WTC11 (cell line): ENCODE results near the gene TPK1. TPM values are rescaled to one million over a fixed set of nuclear protein-coding genes. Genes with fewer than 3 reads are reported as not detected.
A peak's percentile ranks its signal among the peaks of the same experiment; 100 is the strongest.

ENCODE experiments used
- ATAC-seq: fragments of 200-7000 bp; cut with Tn5 transposase; 2 replicates; pipeline ENCODE4 v1.10.0; 2021; ENCODE audit warnings: mild to moderate bottlenecking, moderate library complexity
- CTCF ChIA-PET: fragments of 300-600 bp; sonication (Branson Sonifier 250); formaldehyde crosslinking; loops from one replicate; lab custom pipeline; 2021; ENCODE audit warnings: antibody characterized with exemption; lab: Charles Lee
- POLR2A ChIA-PET: fragments of 350-600 bp; sonication (Branson Sonifier 250); formaldehyde crosslinking; loops from one replicate; lab custom pipeline; 2021; ENCODE audit warnings: antibody characterized with exemption; lab: Charles Lee
- DNase-seq: peaks from one replicate; pipeline ENCODE4 v3.0.0; 2021; ENCODE audit warnings: low spot score
- H3K27ac Mint-ChIP-seq: 2 replicates; pipeline ENCODE4 v1.8.0; 2021; ENCODE audit warnings: mixed read lengths
- H3K27me3 Mint-ChIP-seq: 2 replicates; pipeline ENCODE4 v1.8.0; 2021; ENCODE audit warnings: low read depth, mild to moderate bottlenecking, moderate library complexity, mixed read lengths
- H3K36me3 Mint-ChIP-seq: 2 replicates; pipeline ENCODE4 v1.8.0; 2021; ENCODE audit warnings: mixed read lengths
- H3K4me1 Mint-ChIP-seq: 2 replicates; pipeline ENCODE4 v1.8.0; 2022; ENCODE audit warnings: mixed read lengths
- H3K4me3 Mint-ChIP-seq: 2 replicates; pipeline ENCODE4 v1.8.0; 2021; ENCODE audit warnings: mild to moderate bottlenecking, moderate library complexity, mixed read lengths
- H3K9me3 Mint-ChIP-seq: 2 replicates; pipeline ENCODE4 v1.8.0; 2021; ENCODE audit warnings: mixed read lengths
- ATF1 ChIP-seq: sonication (generic); formaldehyde crosslinking; IDR thresholded peaks from 2 replicates; pipeline ENCODE4 v1.8.1; 2023; ENCODE audit warnings: mild to moderate bottlenecking, moderate library complexity, missing genetic modification reagents
- ATF3 ChIP-seq: sonication (generic); formaldehyde crosslinking; conservative IDR thresholded peaks from 2 replicates; pipeline ENCODE4 v1.8.1; 2022; ENCODE audit warnings: mild to moderate bottlenecking, missing genetic modification reagents
- E2F1 ChIP-seq: sonication (generic); formaldehyde crosslinking; IDR thresholded peaks from 2 replicates; pipeline ENCODE4 v1.8.0; 2022; ENCODE audit warnings: mild to moderate bottlenecking, missing genetic modification reagents
- E2F4 ChIP-seq: sonication (generic); formaldehyde crosslinking; IDR thresholded peaks from 2 replicates; pipeline ENCODE4 v1.8.1; 2022; ENCODE audit warnings: low read depth, mild to moderate bottlenecking, moderate library complexity, missing genetic modification reagents, borderline replicate concordance
- ELF4 ChIP-seq: sonication (generic); formaldehyde crosslinking; IDR thresholded peaks from 2 replicates; pipeline ENCODE4 v1.8.1; 2022; ENCODE audit warnings: low read depth, mild to moderate bottlenecking, moderate library complexity, missing genetic modification reagents
- ERG ChIP-seq: fragments of 250-450 bp; sonication (Bioruptor Pico); IDR thresholded peaks from 2 replicates; pipeline ENCODE4 v1.8.0; 2021; ENCODE audit warnings: mild to moderate bottlenecking
- ESRRA ChIP-seq: sonication (generic); formaldehyde crosslinking; IDR thresholded peaks from 2 replicates; pipeline ENCODE4 v1.8.1; 2022; ENCODE audit warnings: mild to moderate bottlenecking, missing genetic modification reagents, borderline replicate concordance
- FOXJ3 ChIP-seq: sonication (generic); formaldehyde crosslinking; IDR thresholded peaks from 2 replicates; pipeline ENCODE4 v1.9.0; 2021; ENCODE audit warnings: missing genetic modification reagents, mild to moderate bottlenecking, borderline replicate concordance
- GABPB1 ChIP-seq: sonication (generic); formaldehyde crosslinking; IDR thresholded peaks from 2 replicates; pipeline ENCODE4 v1.8.1; 2023; ENCODE audit warnings: mild to moderate bottlenecking, missing genetic modification reagents
- GTF2I ChIP-seq: fragments of 250-450 bp; sonication (Bioruptor Pico); conservative IDR thresholded peaks from 2 replicates; pipeline ENCODE4 v1.4.0; 2021; ENCODE audit warnings: mild to moderate bottlenecking
- JAZF1 ChIP-seq: fragments of 250-450 bp; sonication (Bioruptor Pico); IDR thresholded peaks from 2 replicates; pipeline ENCODE4 v1.9.0; 2021; ENCODE audit warnings: moderate library complexity, mild to moderate bottlenecking, inconsistent platforms
- MAX ChIP-seq: sonication (generic); formaldehyde crosslinking; IDR thresholded peaks from 2 replicates; pipeline ENCODE4 v1.8.0; 2022; ENCODE audit warnings: mild to moderate bottlenecking, missing genetic modification reagents
- MLX ChIP-seq: sonication (generic); formaldehyde crosslinking; IDR thresholded peaks from 2 replicates; pipeline ENCODE4 v1.8.1; 2023; ENCODE audit warnings: mild to moderate bottlenecking, missing genetic modification reagents, moderate library complexity
- NFE2L1 ChIP-seq: sonication (generic); formaldehyde crosslinking; IDR thresholded peaks from 2 replicates; pipeline ENCODE4 v1.8.1; 2023; ENCODE audit warnings: missing genetic modification reagents
- NR2C2 ChIP-seq: sonication (generic); formaldehyde crosslinking; IDR thresholded peaks from 2 replicates; pipeline ENCODE4 v1.8.0; 2022; ENCODE audit warnings: mild to moderate bottlenecking, missing genetic modification reagents
- OVOL2 ChIP-seq: fragments of 250-450 bp; sonication (Bioruptor Pico); IDR thresholded peaks from 2 replicates; pipeline ENCODE4 v1.9.0; 2021; ENCODE audit warnings: mild to moderate bottlenecking, borderline replicate concordance
- PRRX2 ChIP-seq: fragments of 250-450 bp; sonication (Bioruptor Pico); IDR thresholded peaks from 2 replicates; pipeline ENCODE4 v1.8.0; 2021; ENCODE audit warnings: mild to moderate bottlenecking
- RELA ChIP-seq: sonication (generic); formaldehyde crosslinking; IDR thresholded peaks from 2 replicates; pipeline ENCODE4 v1.8.1; 2022; ENCODE audit warnings: missing genetic modification reagents, mild to moderate bottlenecking, borderline replicate concordance
- STAT6 ChIP-seq: sonication (generic); formaldehyde crosslinking; conservative IDR thresholded peaks from 2 replicates; pipeline ENCODE4 v1.8.1; 2023; ENCODE audit warnings: mild to moderate bottlenecking, low read depth, missing genetic modification reagents, moderate library complexity
- TEAD1 ChIP-seq: sonication (generic); formaldehyde crosslinking; IDR thresholded peaks from 2 replicates; pipeline ENCODE4 v1.8.0; 2022; ENCODE audit warnings: mild to moderate bottlenecking, missing genetic modification reagents
- ZNF232 ChIP-seq: sonication (generic); formaldehyde crosslinking; IDR thresholded peaks from 2 replicates; pipeline ENCODE4 v1.8.0; 2022; ENCODE audit warnings: mild to moderate bottlenecking, missing genetic modification reagents
- ZNF416 ChIP-seq: fragments of 250-450 bp; sonication (Bioruptor Pico); IDR thresholded peaks from 2 replicates; pipeline ENCODE4 v1.9.0; 2021; ENCODE audit warnings: mild to moderate bottlenecking, inconsistent platforms
- ZNF671 ChIP-seq: fragments of 250-450 bp; sonication (Bioruptor Pico); IDR thresholded peaks from 2 replicates; pipeline ENCODE4 v1.8.0; 2021; ENCODE audit warnings: mild to moderate bottlenecking
- total RNA-seq: library from RNA; stranded (reverse); gene quantifications from 3 replicates; pipeline ENCODE4 v1.2.3, GENCODE V29; 2021

Gene TPK1
- total RNA-seq, 1 experiment from 2014 or later: 2.7 TPM

GRCh38 chr7:144545330-144545729 lies 290.5 kb downstream of the TPK1 start:
- ChIA-PET POLR2A (no interaction called here), CTCF (no interaction called here)
- no peak for TF ChIP-seq E2F4
- TF ChIP-seq FOXJ3 (CRISPR knock-in tag): no peak
- TF ChIP-seq ESRRA (CRISPR knock-in tag): no peak
- no peak for TF ChIP-seq MAX (CRISPR knock-in tag)
- no peak for TF ChIP-seq OVOL2 (CRISPR knock-in tag)
- TF ChIP-seq ATF3 (CRISPR knock-in tag): no peak
- TF ChIP-seq NR2C2 (CRISPR knock-in tag): no peak
- no peak for TF ChIP-seq TEAD1 (CRISPR knock-in tag)
- no peak for TF ChIP-seq GABPB1 (CRISPR knock-in tag)
- TF ChIP-seq JAZF1 (CRISPR knock-in tag): no peak
- TF ChIP-seq NFE2L1 (CRISPR knock-in tag): no peak
- no peak for TF ChIP-seq E2F1 (CRISPR knock-in tag)
- TF ChIP-seq ZNF671 (CRISPR knock-in tag): no peak
- TF ChIP-seq ELF4 (CRISPR knock-in tag): no peak
- no peak overlapping the region for H3K4me3 Mint-ChIP-seq
- no peak for DNase-seq
- H3K36me3 Mint-ChIP-seq: no peaks in the 10 kb centered on the region
- no peaks in the 10 kb centered on the region for H3K9me3 Mint-ChIP-seq
- ATAC-seq: no peak
- H3K27me3 Mint-ChIP-seq: no peaks in the 10 kb centered on the region
- no peak overlapping the region for H3K27ac Mint-ChIP-seq
- H3K4me1 Mint-ChIP-seq: no peaks in the 10 kb centered on the region

- TF ChIP-seq TEAD1 (CRISPR knock-in tag): no peak
- TF ChIP-seq GTF2I (CRISPR knock-in tag): peak; percentile 68; the same call in 1 of the 2 replicates
- Mint-ChIP-seq H3K36me3 (peaks cover 9% of the 10 kb centered on the region), H3K9me3 (peaks cover 18% of the 10 kb centered on the region), H3K27ac (peak overlapping the region; percentile 86), H3K4me1 (peaks cover 20% of the 10 kb centered on the region), H3K27me3 (peaks cover 18% of the 10 kb centered on the region), H3K4me3 (0 out of 2 replicates have a peak overlapping the region, but pooled peaks have one; percentile 19)
- DNase-seq (no peak), ATAC-seq (peak; percentile 92)
- ChIA-PET CTCF (interaction anchor here (1.0 to 1.2 kb wide), 2 partner anchors 19 to 98 kb away, joined by 3 read pairs; no protein-coding TSS in a partner anchor), POLR2A (no interaction called here)
Measured at GRCh38 chr7:144534655-144535395, 301.0 kb downstream of the TPK1 start.

- peak overlapping the region; percentile 86 for H3K27ac Mint-ChIP-seq
- H3K4me1 Mint-ChIP-seq: peaks cover 24% of the 10 kb centered on the region
- ChIA-PET POLR2A (no interaction called here), CTCF (interaction anchor here (1.0 to 1.2 kb wide), 2 partner anchors 19 to 97 kb away, joined by 3 read pairs; no protein-coding TSS in a partner anchor)
- ATAC-seq: peak; percentile 64
- H3K36me3 Mint-ChIP-seq: peaks cover 9% of the 10 kb centered on the region
- H3K4me3 Mint-ChIP-seq: peak overlapping the region; percentile 19; the same call in 1 of the 2 replicates
- peaks cover 18% of the 10 kb centered on the region for H3K9me3 Mint-ChIP-seq
- DNase-seq: no peak
- H3K27me3 Mint-ChIP-seq: peaks cover 18% of the 10 kb centered on the region
- TF ChIP-seq ZNF232 (CRISPR knock-in tag) (no peak), MLX (no peak), RELA (CRISPR knock-in tag) (no peak), ATF1 (CRISPR knock-in tag) (no peak), PRRX2 (CRISPR knock-in tag) (no peak), STAT6 (CRISPR knock-in tag) (no peak), ZNF416 (CRISPR knock-in tag) (no peak), ERG (CRISPR knock-in tag) (no peak)
Measured at GRCh38 chr7:144534196-144534595, 301.7 kb downstream of the TPK1 start.
